CD4-positive, alpha-beta T cell treated with Interleukin-12 subunit alpha and Interleukin-12 subunit beta, for 1 hour (primary cell): ENCODE data around the gene TBX5.

Experiments
- DNase-seq: peaks from one replicate; pipeline ENCODE4 v3.0.0-alpha.2; 2020

TBX5 gene

DNA sequence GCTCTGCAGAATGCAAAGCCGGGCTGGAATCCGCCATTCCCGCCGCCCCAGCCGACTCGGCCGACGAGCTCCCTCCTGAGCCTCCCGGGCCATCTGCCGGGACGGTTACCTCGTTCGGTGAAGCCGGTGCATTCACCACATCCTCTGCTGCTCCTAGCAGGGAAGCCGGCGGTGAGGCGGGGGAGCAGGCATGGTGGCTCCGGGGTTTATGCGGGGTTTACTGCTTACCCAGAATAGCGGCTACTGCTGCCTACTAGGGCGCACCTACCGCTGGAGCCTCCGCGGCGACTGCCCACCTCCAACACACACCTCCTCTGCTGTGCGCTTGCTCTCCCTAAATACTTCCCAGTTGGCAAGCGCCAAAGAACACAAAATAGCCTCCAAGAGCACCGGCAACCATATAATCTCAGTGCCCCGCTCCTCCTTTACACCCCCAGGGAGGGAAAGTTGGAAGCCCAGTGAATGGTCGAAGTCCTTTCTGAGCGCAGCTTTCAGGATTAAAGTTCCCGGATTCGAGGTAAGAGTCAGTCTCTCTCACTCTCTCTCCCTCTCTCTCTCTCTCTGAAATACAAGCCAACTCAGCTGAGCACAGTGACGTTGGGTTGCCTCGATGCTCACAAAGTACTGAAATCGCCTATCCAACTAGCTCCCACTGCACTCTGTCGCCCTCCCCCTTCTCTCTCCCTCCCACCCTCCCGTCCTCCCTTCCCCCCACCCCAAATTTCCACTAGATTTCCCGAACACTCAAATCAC lies at the start of gene TBX5:
TBX5 (minus strand) TSS at position 626 of the 753 bp plus-strand sequence. CDS start 2,246 bp downstream, outside the sequence.
- DNase-seq, result no peak

DNA sequence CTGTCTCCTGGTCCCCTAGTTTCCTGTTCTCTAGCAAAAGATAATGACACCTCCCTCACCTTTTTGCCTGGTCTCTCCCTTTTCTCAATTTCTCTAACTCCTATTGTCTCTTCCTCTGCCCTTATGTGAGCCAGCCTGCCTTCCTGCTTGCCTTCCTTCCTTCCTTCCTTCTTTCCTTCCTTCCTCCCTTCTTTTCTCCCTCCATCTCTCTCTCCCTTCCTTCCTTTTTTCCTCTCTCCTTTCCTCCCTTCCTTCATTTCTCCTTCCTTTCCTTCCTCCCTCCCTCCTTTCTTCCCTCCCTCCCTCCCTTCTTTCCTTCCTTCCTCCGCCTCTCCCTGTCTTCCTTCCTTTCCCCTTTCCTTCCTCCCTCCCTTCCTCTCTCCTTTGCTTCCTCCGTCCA lies 45.7 kb upstream of the TBX5 start:
- no peak for DNase-seq

- DNase-seq, result no peak
Observed at GRCh38 chr12:114450515-114451300, 44.8 kb upstream of the TBX5 start.

DNA sequence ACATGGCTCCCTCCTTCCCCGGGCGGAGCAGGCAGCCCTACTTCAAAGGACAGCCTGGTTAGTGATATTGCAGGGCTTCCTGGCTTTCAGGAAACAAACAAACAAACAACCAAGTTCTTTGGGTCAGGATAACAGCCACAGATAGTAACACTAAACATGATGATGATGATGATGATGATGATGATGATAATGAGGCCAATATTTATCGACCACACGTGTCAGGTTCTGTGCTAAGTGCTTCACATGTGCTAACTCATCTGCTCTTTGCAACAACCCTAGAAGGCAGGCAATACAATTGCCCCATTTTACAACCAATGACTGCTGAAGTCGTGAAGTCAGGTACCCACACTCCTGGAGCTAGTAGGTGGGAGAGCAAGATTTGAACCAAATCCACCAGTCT lies 44.1 kb upstream of the TBX5 start:
- no peak for DNase-seq

DNA sequence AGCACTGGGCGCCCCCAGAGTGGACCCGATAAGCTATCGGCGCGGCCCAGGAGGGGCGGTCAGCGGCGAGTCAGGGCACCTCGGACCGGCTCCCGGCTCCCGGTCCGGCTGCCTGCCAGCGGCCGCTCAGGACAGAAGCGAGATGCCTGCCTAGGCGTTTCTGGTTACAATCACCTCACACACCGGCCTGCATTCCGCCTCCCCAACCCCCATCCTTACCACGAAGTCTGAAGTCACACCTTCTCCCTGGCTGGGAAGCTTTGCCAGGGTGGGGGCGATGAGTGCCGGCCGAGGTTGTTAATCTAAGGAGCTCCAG lies 42.6 kb upstream of the TBX5 start:
- no peak for DNase-seq

- no peak for DNase-seq
Observed at GRCh38 chr12:114447799-114448617, 42.1 kb upstream of the TBX5 start.

DNA sequence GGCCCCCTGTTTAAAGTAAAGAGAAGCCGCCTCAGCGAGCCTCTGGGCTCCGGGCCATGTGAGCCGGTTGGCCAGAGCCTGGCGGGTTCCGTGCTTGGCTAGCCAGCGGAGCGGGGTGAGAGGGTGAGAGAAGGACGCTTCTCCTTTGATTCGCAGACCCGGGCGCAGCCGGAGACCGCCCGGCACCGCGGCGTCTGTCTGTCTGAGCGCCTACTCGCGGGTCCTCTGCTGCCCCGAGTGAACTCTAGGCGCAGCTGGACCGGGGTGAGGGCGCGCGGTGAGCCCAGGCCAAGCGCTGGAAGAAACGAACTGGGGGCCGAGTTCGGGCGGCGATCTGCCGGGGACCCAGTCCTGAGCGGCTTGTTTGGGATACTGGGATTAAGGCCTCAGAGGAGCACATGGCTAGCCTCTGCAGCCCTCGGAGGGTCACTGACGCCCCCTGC lies 41.4 kb upstream of the TBX5 start:
- DNase-seq, result no peak

- DNase-seq, result no peak
Observed at GRCh38 chr12:114445401-114446323, 39.7 kb upstream of the TBX5 start.

GRCh38 chr12:114444422-114445279 lies 38.7 kb upstream of the TBX5 start:
- no peak for DNase-seq

- DNase-seq, result no peak
Observed at GRCh38 chr12:114443607-114444421, 37.9 kb upstream of the TBX5 start.

DNA sequence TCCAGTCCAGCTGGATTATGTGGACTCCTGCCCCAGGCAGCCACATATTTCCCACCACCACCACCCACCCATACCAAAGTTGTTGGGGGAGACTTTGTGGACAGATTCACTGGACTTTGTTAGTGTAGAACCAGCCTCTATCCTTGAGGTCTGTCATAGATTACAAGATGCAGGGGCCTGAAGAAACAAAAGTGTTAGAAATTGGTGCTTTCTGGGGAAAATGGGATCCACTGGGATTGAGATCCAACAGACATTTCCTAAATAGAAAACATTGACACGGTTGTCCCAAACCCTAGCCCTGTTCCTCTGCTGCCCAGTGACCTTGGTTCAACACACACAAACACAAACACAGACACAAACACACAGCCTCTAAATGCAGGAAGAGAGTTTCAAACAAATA lies 36.6 kb upstream of the TBX5 start:
- DNase-seq, result no peak

DNA sequence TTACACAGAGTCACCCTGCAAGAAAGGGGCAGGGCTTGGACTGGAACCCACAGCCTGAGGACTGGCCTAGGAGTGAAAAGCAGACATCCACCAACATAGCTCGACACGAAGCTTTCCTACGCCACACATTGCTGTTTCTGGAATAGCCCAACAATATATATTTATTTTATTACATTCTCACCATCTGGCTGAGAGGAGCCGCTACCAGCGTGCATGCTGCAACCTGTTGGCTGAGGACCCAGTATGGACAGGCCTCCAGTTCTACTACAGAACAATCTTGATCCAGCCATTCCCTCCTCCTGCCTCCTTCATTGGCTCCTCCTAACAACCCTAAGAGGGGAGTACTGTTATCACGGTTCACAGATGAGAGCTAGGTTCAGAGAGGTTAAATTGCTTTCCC lies 35.6 kb upstream of the TBX5 start:
- DNase-seq, result no peak

- DNase-seq, result no peak
Observed at GRCh38 chr12:114441039-114441383, 35.1 kb upstream of the TBX5 start.

DNA sequence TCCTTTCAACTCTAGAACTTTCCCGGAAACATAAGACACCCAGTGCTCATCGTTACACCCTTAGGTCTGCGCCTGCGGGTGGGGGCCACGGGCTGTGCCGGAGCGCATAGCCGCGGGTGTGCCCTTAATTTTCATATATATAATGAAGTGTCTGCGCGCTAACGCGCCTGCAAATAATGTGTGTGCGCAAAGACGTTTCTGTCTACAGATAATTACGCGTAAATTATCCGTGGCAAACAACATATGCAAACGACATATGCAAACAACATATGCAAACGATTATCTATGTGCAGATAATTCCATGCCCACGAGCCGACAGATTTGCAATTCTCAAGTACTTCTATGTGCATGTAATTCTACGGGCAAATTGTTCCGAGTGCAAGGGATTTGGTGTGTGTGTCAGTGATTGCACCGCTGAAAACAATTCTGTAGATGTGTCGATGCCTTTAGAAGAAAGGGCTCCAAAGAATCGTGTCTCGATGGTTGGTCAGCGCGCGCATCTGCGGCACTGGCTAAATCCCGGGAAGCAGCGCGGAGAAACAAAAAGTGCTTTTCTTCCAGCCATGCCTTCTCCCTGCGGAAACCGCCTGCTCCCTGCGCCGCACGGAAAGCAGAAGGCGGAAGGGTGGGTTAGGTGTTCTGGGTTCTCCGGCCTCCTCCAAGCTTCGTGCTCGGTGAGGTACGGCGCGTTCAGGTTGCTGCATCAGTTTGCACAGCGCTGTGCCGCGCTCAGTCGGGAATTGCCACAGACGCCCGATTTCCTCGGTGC lies 34.5 kb upstream of the TBX5 start:
- no peak for DNase-seq

DNA sequence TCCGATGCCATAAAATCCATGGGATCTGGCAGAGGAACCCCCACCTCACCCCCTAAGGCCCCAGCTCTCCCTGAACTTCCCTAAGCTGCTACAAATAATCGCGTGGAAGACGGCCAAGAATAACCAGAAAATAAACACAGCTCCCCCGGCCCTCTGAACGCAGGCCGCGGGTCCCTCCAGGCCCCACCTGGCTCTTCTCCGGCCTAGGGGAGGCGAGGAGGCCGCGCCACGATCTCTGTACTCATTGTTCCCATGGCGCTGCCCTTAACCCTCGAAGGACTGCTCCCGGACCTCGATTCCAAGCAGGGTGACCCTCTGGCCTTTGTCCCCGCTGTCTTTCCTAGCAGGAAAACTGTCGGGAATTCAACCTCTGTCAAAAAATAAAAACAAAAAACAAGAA lies 33.9 kb upstream of the TBX5 start:
- DNase-seq, result no peak

GRCh38 chr12:114439261-114439683 lies 33.3 kb upstream of the TBX5 start:
- no peak for DNase-seq

- no peak for DNase-seq
Observed at GRCh38 chr12:114438635-114439256, 32.8 kb upstream of the TBX5 start.

DNA sequence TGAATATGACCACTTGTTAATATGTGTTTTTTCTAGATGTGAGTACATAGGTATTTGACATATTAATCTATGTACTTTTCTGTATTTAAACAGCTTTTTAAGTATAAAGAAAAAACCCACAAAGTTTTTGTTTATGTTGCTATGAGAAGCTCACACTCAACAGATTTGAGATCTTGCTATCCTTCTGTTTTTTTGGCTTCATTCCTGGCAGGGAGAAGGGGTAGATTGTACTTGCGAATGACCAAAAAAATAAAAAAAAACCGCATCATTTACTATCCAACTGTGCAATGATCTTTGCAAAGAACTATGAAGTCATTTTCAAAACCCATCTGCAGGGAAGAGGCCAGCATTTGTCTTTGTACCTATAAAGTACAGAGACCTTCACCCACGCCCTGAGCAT lies 28.4 kb upstream of the TBX5 start:
- DNase-seq, result no peak

DNA sequence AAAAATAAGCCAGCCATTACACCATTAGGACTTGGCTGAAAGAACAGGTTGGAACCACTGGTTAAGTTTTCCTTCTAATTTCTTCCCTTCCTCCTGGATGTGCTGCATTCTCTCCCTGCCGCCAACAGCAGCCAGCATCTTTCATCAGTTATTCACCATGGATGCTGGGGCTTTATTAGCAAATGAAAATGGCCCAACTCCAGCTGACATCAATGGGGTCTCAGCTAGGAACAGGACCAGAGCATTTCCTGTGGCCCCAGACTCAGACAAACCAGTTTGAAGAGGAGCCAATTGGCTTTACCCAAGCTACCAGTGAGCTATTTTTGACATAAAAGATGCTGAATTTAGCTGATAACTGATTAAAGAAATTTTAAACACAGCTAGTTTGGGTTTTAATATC lies 26.0 kb upstream of the TBX5 start:
- DNase-seq, result no peak
